ENCODE results near the gene SLC22A4.

Gene SLC22A4

GRCh38 chr5:132363431-132364112, 69.4 kb downstream of the SLC22A4 start:
- no peak for DNase-seq (ENCODE audit: extremely low read depth, low read depth)
- TF ChIP-seq CTCF (IDR thresholded peaks at IDR 0.05; ENCODE audit: low read depth, low read length) = no peak

GRCh38 chr5:132364319-132364718, 70.1 kb downstream of the SLC22A4 start:
- peak; percentile 60 for DNase-seq (ENCODE audit: extremely low read depth, low read depth)
- TF ChIP-seq CTCF (IDR thresholded peaks at IDR 0.05; ENCODE audit: low read depth, low read length) = no peak

- no peak for TF ChIP-seq CTCF (IDR thresholded peaks at IDR 0.05; ENCODE audit: low read depth, low read length)
- DNase-seq (ENCODE audit: extremely low read depth, low read depth) = no peak
These were observed 71.0 kb downstream of the SLC22A4 start for GRCh38 chr5:132365213-132365612.

GRCh38 chr5:132368186-132368585, 74.0 kb downstream of the SLC22A4 start:
- no peak for DNase-seq (ENCODE audit: extremely low read depth, low read depth)
- TF ChIP-seq CTCF (IDR thresholded peaks at IDR 0.05; ENCODE audit: low read depth, low read length) = no peak

GRCh38 chr5:132369007-132369473, 74.8 kb downstream of the SLC22A4 start:
- no peak for TF ChIP-seq CTCF (IDR thresholded peaks at IDR 0.05; ENCODE audit: low read depth, low read length)
- no peak for DNase-seq (ENCODE audit: extremely low read depth, low read depth)

- no peak for DNase-seq (ENCODE audit: extremely low read depth, low read depth)
- no peak for TF ChIP-seq CTCF (IDR thresholded peaks at IDR 0.05; ENCODE audit: low read depth, low read length)
These were observed 75.4 kb downstream of the SLC22A4 start, which contains the start of gene SLC22A5 for GRCh38 chr5:132369474-132370180. TSS of gene SLC22A5 (plus strand) at chr5:132369710. CDS start at chr5:132369973, 263 bp downstream.

Measured in AG09319 (cell line).